OCI-LY1 (cell line): ENCODE results near the gene SMURF2.

Experiments used
- H2AFZ ChIP-seq: fragments of 200-600 bp; sonication (generic), shearing (Covaris generic); 2 replicates; pipeline ENCODE4 v1.6.0; 2014; ENCODE audit warnings: antibody characterized with exemption, mild to moderate bottlenecking, low read length
- H3F3A ChIP-seq: fragments of 200-600 bp; sonication (generic), shearing (Covaris generic); 2 replicates; pipeline ENCODE4 v1.6.0; 2014; ENCODE audit warnings: mild to moderate bottlenecking, antibody characterized with exemption, low read length, moderate library complexity; ENCODE audit not compliant: insufficient read depth
- H3K27ac ChIP-seq: fragments of 200-600 bp; sonication (generic); 2 replicates; pipeline ENCODE4 v1.5.1; 2014; ENCODE audit warnings: low read length, mixed run types, mild to moderate bottlenecking, low read depth; ENCODE audit not compliant: poor library complexity, severe bottlenecking
- H3K27me3 ChIP-seq: fragments of 200-600 bp; sonication (generic); 2 replicates; pipeline ENCODE4 v1.6.0; 2014; ENCODE audit warnings: antibody characterized with exemption, mild to moderate bottlenecking, low read length, moderate library complexity; ENCODE audit not compliant: insufficient read depth
- H3K36me3 ChIP-seq: fragments of 200-600 bp; sonication (generic); 2 replicates; pipeline ENCODE4 v1.6.1; 2014; ENCODE audit warnings: mild to moderate bottlenecking, antibody characterized with exemption, low read length, moderate library complexity, mixed read lengths; ENCODE audit not compliant: insufficient read depth
- H3K4me1 ChIP-seq: fragments of 200-600 bp; sonication (generic); 2 replicates; pipeline ENCODE4 v1.5.1; 2014; ENCODE audit warnings: mild to moderate bottlenecking, low read length, moderate library complexity; ENCODE audit not compliant: insufficient read depth, severe bottlenecking
- H3K4me2 ChIP-seq: fragments of 200-600 bp; sonication (generic), shearing (Covaris generic); 2 replicates; pipeline ENCODE4 v1.6.1; 2014; ENCODE audit warnings: low read length
- H3K4me3 ChIP-seq: fragments of 200-600 bp; sonication (generic); 2 replicates; pipeline ENCODE4 v1.5.1; 2014; ENCODE audit warnings: low read length, low read depth, mild to moderate bottlenecking, mixed read lengths; ENCODE audit not compliant: poor library complexity, severe bottlenecking
- H3K79me2 ChIP-seq: fragments of 200-600 bp; shearing (Covaris generic); 2 replicates; pipeline ENCODE4 v1.6.1; 2016; ENCODE audit warnings: mixed run types, low read length, mixed read lengths; ENCODE audit not compliant: insufficient read depth
- H3K9ac ChIP-seq: fragments of 200-600 bp; sonication (generic), shearing (Covaris generic); 2 replicates; pipeline ENCODE4 v1.6.1; 2014; ENCODE audit warnings: mild to moderate bottlenecking, low read length, mixed read lengths
- H3K9me2 ChIP-seq: fragments of 200-600 bp; sonication (generic), shearing (Covaris generic); 2 replicates; pipeline ENCODE4 v1.6.1; 2014; ENCODE audit warnings: low read depth, mild to moderate bottlenecking, low read length, mixed read lengths
- H3K9me3 ChIP-seq: fragments of 200-600 bp; shearing (Covaris generic); 2 replicates; pipeline ENCODE4 v1.6.1; 2014; ENCODE audit warnings: low read length, mixed read lengths
- H4K20me1 ChIP-seq: fragments of 200-600 bp; sonication (generic), shearing (Covaris generic); 2 replicates; pipeline ENCODE4 v1.6.0; 2016; ENCODE audit warnings: mild to moderate bottlenecking, low read length; ENCODE audit not compliant: insufficient read depth
- EZH2 ChIP-seq: fragments of 200-600 bp; sonication (generic), shearing (Covaris generic); IDR thresholded peaks from 2 replicates; pipeline ENCODE4 v1.8.0; 2017; ENCODE audit warnings: borderline replicate concordance, mixed run types, mild to moderate bottlenecking, antibody characterized with exemption, low read length, moderate library complexity, mixed read lengths
- TF ChIP-seq, protein P1 (sequence below): fragments of 200-600 bp; sonication (generic), shearing (Covaris generic); IDR thresholded peaks from 2 replicates; pipeline ENCODE4 v1.5.1; 2017; ENCODE audit warnings: mild to moderate bottlenecking, antibody characterized with exemption, low read length, moderate library complexity, mixed read lengths

Gene SMURF2

DNA sequence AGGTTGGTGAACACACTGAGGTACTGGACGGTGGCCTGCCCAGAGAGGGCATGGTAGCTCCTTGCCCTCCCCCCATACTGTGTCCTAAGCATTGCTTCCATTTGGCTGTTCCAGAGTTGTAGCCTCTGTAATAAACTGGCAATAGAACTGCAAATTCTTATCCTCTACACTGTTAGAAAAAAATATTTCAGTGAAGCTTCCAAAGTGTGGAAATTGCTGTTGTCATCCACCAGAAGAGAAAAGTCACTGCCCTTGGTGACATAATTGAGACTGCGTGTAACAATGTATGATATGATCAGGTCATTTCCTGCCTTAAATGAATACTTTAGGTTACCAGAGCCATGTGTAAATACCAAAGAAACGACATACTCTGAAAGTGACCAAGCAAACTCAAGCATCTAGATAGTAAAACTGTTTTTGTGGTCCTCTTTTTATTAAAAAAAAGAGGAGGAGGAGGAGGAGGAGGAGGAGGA is 89.4 kb downstream of the SMURF2 start:
- TF ChIP-seq, protein P1, sequence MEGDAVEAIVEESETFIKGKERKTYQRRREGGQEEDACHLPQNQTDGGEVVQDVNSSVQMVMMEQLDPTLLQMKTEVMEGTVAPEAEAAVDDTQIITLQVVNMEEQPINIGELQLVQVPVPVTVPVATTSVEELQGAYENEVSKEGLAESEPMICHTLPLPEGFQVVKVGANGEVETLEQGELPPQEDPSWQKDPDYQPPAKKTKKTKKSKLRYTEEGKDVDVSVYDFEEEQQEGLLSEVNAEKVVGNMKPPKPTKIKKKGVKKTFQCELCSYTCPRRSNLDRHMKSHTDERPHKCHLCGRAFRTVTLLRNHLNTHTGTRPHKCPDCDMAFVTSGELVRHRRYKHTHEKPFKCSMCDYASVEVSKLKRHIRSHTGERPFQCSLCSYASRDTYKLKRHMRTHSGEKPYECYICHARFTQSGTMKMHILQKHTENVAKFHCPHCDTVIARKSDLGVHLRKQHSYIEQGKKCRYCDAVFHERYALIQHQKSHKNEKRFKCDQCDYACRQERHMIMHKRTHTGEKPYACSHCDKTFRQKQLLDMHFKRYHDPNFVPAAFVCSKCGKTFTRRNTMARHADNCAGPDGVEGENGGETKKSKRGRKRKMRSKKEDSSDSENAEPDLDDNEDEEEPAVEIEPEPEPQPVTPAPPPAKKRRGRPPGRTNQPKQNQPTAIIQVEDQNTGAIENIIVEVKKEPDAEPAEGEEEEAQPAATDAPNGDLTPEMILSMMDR: no peak
- no peak for TF ChIP-seq EZH2
- Histone ChIP-seq H3K9ac (no peak overlapping the region), H3F3A (no peaks in the 10 kb centered on the region), H3K4me2 (no peak overlapping the region), H3K27me3 (no peaks in the 10 kb centered on the region), H2AFZ (no peak overlapping the region), H3K79me2 (no peaks in the 10 kb centered on the region), H3K36me3 (peaks cover 17% of the 10 kb centered on the region), H4K20me1 (no peaks in the 10 kb centered on the region), H3K27ac (no peak overlapping the region), H3K9me2 (no peaks in the 10 kb centered on the region), H3K4me1 (no peaks in the 10 kb centered on the region), H3K9me3 (no peaks in the 10 kb centered on the region), H3K4me3 (no peak overlapping the region)

DNA sequence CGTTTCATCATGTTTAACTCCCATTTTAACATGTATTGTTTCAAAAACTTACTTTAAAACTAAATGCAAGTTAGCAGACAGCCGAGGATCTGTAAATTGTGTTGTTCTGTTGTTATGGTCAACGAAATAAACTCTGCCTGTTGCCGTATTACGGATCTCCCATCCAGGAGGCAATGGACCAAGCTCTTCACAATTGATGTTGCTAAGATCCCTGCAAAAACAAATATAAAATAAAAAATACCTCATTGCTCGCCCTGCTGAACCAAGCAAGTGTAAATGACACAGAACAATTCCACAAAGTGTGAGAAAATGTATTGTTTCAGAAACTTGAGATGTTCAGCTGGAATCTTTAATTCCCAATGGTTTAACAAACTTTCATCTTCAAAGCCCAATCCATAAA is 90.4 kb downstream of the SMURF2 start:
- Histone ChIP-seq H3K36me3 (peaks cover 15% of the 10 kb centered on the region), H3K4me2 (no peak overlapping the region), H3K79me2 (no peaks in the 10 kb centered on the region), H3K9me2 (no peaks in the 10 kb centered on the region), H4K20me1 (no peaks in the 10 kb centered on the region), H3K4me1 (no peaks in the 10 kb centered on the region), H3F3A (no peaks in the 10 kb centered on the region), H3K4me3 (no peak overlapping the region), H3K27me3 (no peaks in the 10 kb centered on the region), H2AFZ (no peak overlapping the region), H3K27ac (no peak overlapping the region), H3K9ac (no peak overlapping the region), H3K9me3 (no peaks in the 10 kb centered on the region)
- TF ChIP-seq, protein P1: no peak
- no peak for TF ChIP-seq EZH2

DNA sequence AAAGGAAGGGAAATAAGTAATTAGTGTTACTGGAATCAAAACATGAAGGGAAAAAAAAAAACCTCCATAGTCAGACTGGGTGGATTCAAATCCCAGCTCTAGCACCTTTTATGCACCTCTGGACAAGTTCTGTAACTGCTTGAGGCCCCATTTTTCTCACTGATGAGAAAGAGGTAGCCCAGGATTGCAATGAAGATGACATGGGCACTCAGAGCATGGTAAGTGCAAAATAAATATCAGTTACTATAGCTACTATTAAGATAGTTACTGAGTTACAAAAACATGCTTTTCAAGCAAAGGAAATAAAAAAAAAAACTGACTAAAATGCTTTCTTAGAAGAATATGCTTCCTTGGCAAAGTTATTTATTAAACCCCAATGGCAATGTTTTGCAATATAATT is 96.5 kb downstream of the SMURF2 start:
- Histone ChIP-seq H3K36me3 (peaks cover 18% of the 10 kb centered on the region), H3K9me2 (no peaks in the 10 kb centered on the region), H2AFZ (no peak overlapping the region), H3K27me3 (no peaks in the 10 kb centered on the region), H3K9ac (no peak overlapping the region), H4K20me1 (no peaks in the 10 kb centered on the region), H3K4me1 (no peaks in the 10 kb centered on the region), H3K27ac (no peak overlapping the region), H3K4me2 (no peak overlapping the region), H3K9me3 (no peaks in the 10 kb centered on the region), H3F3A (no peaks in the 10 kb centered on the region), H3K79me2 (no peaks in the 10 kb centered on the region), H3K4me3 (no peak overlapping the region)
- TF ChIP-seq, protein P1: no peak
- no peak for TF ChIP-seq EZH2
